GM18870 (cell line): ENCODE data around the gene OLAH.
"Not testable (repeated sequence)": the region's sequence is repeated elsewhere in the genome, so short reads cannot be mapped to it uniquely, and the experiment has no call there.

Experiments used
- ATAC-seq: cut with Tn5 transposase; IDR thresholded peaks from one replicate; pipeline ENCODE4 v1.9.1; 2021; ENCODE audit warnings: moderate library complexity; ENCODE audit not compliant: unreplicated experiment

The OLAH gene

GRCh38 chr10:15043674-15044073 is at the start of gene OLAH:
Gene OLAH, plus strand, starts transcription at chr10:15043943. Its CDS starts 3,346 bp downstream, at chr10:15047289.
- ATAC-seq, result no peak

GRCh38 chr10:14995964-14996565 is 47.7 kb upstream of the OLAH start:
- ATAC-seq, result no peak

GRCh38 chr10:15013530-15013929 is 30.2 kb upstream of the OLAH start:
- not testable (repeated sequence) for ATAC-seq

- ATAC-seq, result no peak
Observed at GRCh38 chr10:15015451-15015850, 28.3 kb upstream of the OLAH start.

- not testable (repeated sequence) for ATAC-seq
Observed at GRCh38 chr10:15020966-15021365, 22.8 kb upstream of the OLAH start.

- ATAC-seq, result not testable (repeated sequence)
Observed at GRCh38 chr10:15023079-15023478, 20.7 kb upstream of the OLAH start.

- not testable (repeated sequence) for ATAC-seq
Observed at GRCh38 chr10:15024017-15025004, 19.4 kb upstream of the OLAH start.

GRCh38 chr10:15025040-15025439 is 18.7 kb upstream of the OLAH start:
- not testable (repeated sequence) for ATAC-seq

- ATAC-seq, result no peak
Observed at GRCh38 chr10:15027741-15028140, 16.0 kb upstream of the OLAH start.

GRCh38 chr10:15035385-15036301 is 8.1 kb upstream of the OLAH start:
- ATAC-seq, result no peak

- no peak for ATAC-seq
Observed at GRCh38 chr10:15037691-15038090, 6.1 kb upstream of the OLAH start.

- no peak for ATAC-seq
Observed at GRCh38 chr10:15038416-15038815, 5.3 kb upstream of the OLAH start.

GRCh38 chr10:15045380-15045779 is 1.6 kb downstream of the OLAH start:
- no peak for ATAC-seq

GRCh38 chr10:15046626-15047025 is 2.9 kb downstream of the OLAH start:
- ATAC-seq, result no peak

- no peak for ATAC-seq
Observed at GRCh38 chr10:15049533-15049932, 5.8 kb downstream of the OLAH start.

- ATAC-seq, result no peak
Observed at GRCh38 chr10:15052121-15052520, 8.4 kb downstream of the OLAH start.

GRCh38 chr10:15053061-15053460 is 9.3 kb downstream of the OLAH start:
- ATAC-seq, result no peak

GRCh38 chr10:15058689-15059088 is 14.9 kb downstream of the OLAH start:
- ATAC-seq, result no peak

- no peak for ATAC-seq
Observed at GRCh38 chr10:15059914-15060313, 16.2 kb downstream of the OLAH start.

GRCh38 chr10:15060638-15061037 is 16.9 kb downstream of the OLAH start:
- no peak for ATAC-seq

GRCh38 chr10:15067154-15067553 is 23.4 kb downstream of the OLAH start:
- no peak for ATAC-seq
